AG04449 (cell line): Measurements from ENCODE around the gene SYT1.

Source experiments
- CTCF ChIA-PET: fragments of 350-600 bp; formaldehyde crosslinking; extraction: SDS; loops from one replicate; lab custom pipeline; 2021; ENCODE audit warnings: antibody characterized with exemption; lab: Yijun Ruan, JAX
- POLR2A ChIA-PET: fragments of 400-600, 350-600 bp; formaldehyde crosslinking; extraction: SDS; loops from one replicate; lab custom pipeline; 2020; ENCODE audit warnings: antibody characterized with exemption, inconsistent platforms; lab: Yijun Ruan, JAX
- DNase-seq: peaks from one replicate; pipeline ENCODE4 v3.0.0-alpha.2; 2010; ENCODE audit warnings: low read depth, low spot score
- H3K4me3 ChIP-seq: 2 replicates; pipeline ENCODE4 v1.5.1; 2011; ENCODE audit warnings: low read depth, mild to moderate bottlenecking, control low read depth, low read length
- TF ChIP-seq, protein P1 (sequence below): IDR thresholded peaks from one replicate; pipeline ENCODE4 v1.5.1; 2011; ENCODE audit warnings: mild to moderate bottlenecking, moderate library complexity, low read length, control low read depth, inconsistent platforms; ENCODE audit not compliant: insufficient read depth; ENCODE audit errors: missing control alignments

Gene SYT1

DNA sequence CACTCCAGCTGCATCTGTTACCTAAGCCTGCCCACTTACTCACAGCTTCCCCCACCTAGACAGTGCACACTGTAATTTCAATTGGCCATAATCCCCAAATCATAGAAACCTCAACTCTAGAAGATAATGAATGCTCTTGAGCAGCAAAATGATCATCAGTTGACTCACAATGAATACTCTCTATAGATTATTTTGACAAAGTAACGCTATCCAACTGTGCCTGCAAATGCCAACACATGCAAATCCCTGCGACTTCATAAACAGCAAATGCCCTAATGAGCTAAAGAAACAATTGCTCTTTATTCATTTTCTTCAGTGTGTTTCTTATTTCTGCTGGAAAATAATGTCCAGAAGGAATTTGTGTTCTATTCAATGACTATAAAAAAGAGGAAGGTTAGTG is 506.7 kb downstream of the SYT1 start:
- CTCF ChIA-PET = no interaction called here
- no peak for DNase-seq
- POLR2A ChIA-PET = no interaction called here
- TF ChIP-seq, protein P1, sequence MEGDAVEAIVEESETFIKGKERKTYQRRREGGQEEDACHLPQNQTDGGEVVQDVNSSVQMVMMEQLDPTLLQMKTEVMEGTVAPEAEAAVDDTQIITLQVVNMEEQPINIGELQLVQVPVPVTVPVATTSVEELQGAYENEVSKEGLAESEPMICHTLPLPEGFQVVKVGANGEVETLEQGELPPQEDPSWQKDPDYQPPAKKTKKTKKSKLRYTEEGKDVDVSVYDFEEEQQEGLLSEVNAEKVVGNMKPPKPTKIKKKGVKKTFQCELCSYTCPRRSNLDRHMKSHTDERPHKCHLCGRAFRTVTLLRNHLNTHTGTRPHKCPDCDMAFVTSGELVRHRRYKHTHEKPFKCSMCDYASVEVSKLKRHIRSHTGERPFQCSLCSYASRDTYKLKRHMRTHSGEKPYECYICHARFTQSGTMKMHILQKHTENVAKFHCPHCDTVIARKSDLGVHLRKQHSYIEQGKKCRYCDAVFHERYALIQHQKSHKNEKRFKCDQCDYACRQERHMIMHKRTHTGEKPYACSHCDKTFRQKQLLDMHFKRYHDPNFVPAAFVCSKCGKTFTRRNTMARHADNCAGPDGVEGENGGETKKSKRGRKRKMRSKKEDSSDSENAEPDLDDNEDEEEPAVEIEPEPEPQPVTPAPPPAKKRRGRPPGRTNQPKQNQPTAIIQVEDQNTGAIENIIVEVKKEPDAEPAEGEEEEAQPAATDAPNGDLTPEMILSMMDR = no peak
- H3K4me3 ChIP-seq = no peak overlapping the region

DNA sequence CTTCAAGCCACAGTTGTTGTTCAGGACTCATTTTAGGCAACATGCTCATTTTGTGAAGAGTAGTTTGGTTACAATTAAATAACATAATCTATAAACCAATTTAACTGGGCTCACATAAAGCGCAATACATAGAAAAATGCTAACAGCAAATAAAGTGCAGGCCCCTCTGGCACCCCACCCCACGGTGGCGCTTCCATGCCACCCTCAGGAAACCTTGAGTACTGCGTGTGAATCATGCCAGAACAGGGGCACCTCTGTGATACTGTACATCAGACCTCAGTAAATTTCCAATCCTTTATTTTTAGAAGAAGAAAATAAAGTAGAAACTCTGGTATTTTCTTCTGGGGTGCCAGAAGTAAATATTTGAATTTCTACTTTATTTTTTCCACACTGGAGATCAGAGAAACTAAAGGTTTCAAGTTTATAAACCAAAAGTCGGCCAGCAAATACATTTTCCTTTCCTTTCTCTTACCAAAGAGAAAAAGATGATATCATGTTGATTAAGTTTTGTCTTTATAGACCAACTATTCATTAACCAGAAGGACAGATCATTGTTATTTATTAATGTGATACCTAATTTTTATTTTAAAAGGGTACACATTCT is 509.4 kb downstream of the SYT1 start:
- TF ChIP-seq, protein P1 = peak; percentile 76
- ChIA-PET CTCF (interaction anchor here (0.6 to 2.3 kb wide), 6 partner anchors 9 to 916 kb away, joined by 3 to 14 read pairs (median 6); no protein-coding TSS in a partner anchor), POLR2A (no interaction called here)
- DNase-seq = no peak
- no peak overlapping the region for H3K4me3 ChIP-seq

DNA sequence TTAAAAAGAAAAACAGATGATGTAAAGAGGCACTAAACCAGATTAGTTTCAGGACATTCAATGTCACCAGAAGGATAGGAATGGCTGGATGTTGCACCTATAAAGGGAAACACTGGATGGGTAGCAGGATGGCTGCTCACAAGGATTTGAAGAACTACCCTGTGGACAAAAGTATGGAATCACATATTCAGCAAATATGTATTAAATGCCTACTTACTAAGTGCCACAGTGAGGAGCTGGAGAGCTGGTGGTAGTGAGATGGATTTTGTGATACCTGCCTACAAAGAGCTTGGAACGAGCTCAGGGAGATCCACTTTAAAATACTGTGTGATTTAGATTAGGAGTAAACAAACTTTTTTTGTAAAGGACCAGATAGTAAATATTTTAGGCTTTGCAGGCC is 510.0 kb downstream of the SYT1 start:
- ChIA-PET POLR2A (no interaction called here), CTCF (interaction anchor here (1.2 to 1.6 kb wide), 3 partner anchors 10 to 904 kb away, joined by 3 to 8 read pairs (median 7); no protein-coding TSS in a partner anchor)
- DNase-seq = no peak
- TF ChIP-seq, protein P1 = no peak
- no peak overlapping the region for H3K4me3 ChIP-seq

DNA sequence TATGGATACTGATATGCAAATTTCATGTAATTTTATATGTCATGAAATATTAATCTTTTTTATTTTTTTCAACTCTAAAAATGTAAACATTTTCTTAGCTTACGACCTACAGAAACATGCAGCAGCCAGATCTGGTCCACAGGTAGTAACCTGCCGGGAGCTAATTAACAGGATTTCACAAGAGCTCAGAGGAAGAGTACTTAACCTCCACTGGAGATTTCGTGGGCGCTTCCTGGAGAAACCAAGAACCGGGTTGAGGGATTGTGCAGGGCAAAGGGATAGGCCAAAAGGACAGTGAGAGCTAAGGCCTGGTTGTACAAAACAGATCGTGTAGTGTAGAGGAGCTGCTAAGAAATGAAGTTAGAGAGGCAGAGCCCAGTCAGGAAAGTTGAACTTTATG is 510.5 kb downstream of the SYT1 start:
- TF ChIP-seq, protein P1 = no peak
- no peak for DNase-seq
- no peak overlapping the region for H3K4me3 ChIP-seq
- POLR2A ChIA-PET = no interaction called here
- CTCF ChIA-PET = interaction anchor here (1.1 to 1.6 kb wide), 4 partner anchors 9 to 904 kb away, joined by 3 to 8 read pairs (median 5); no protein-coding TSS in a partner anchor

DNA sequence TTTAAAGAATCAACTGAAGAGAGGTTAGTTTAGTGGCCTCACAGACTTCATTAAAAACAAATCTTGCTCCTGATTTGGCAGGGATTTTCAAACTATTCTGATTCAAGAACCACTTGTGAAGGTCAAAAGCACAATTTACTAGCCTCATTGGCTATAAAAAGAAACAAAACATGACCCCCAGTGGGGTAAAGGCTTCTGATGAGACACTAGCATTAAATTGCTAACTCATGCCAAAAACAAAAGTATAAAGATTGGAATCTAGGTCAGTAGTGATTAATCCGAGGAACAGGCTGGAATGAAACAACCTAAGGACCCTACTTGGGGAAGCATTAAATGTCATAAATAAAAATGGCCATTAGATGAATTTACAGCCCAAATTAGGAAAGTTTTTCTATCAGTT is 513.9 kb downstream of the SYT1 start:
- TF ChIP-seq, protein P1 = no peak
- no peak overlapping the region for H3K4me3 ChIP-seq
- ChIA-PET CTCF (no interaction called here), POLR2A (no interaction called here)
- DNase-seq = no peak

DNA sequence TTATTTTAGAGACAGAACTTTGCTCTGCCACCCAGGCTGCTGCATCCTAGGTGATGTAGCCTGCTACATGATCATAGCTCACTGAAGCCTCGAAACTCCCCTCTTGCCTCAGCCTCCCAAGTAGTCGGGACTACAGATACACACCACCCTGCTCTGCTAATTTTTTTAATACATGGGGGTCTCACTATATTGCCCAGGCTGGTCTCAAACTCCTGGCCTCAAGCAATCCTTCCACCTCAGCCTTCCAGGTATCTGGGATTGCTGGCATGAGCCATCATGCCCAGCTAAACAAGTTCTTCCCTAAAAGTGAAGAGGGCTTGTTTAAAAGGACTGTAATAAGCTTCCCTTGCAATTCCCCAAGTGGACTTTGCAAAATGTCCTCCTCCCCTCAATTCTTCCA is 515.8 kb downstream of the SYT1 start:
- ChIA-PET CTCF (interaction anchor here (1.1 to 1.4 kb wide), 2 partner anchors 16 to 28 kb away, joined by 3 to 4 read pairs; no protein-coding TSS in a partner anchor), POLR2A (no interaction called here)
- H3K4me3 ChIP-seq = no peak overlapping the region
- TF ChIP-seq, protein P1 = no peak
- no peak for DNase-seq
